K562 (cell line): ENCODE measurements around the gene LPCAT1.

Source experiments
- IRF2 ChIP-seq: sonication (generic); formaldehyde crosslinking; IDR thresholded peaks from 2 replicates; pipeline ENCODE4 v1.8.1; 2022; ENCODE audit warnings: mild to moderate bottlenecking, missing genetic modification reagents
- NBN ChIP-seq: fragments of 450-650 bp; IDR thresholded peaks from 2 replicates; pipeline ENCODE4 v1.6.1; 2016; ENCODE audit warnings: low read depth, mild to moderate bottlenecking
- TF ChIP-seq, protein P1 (sequence below), 3 experiments: IDR thresholded peaks in 2 of 3; conservative IDR thresholded peaks in 1 of 3; 2 replicates each; pipeline ENCODE4 v1.5.1; 2011 to 2012; ENCODE audit warnings: low read length in 3 of 3, mild to moderate bottlenecking in 3 of 3, control low read depth in 2 of 3, improper control_type of control experiment in 1 of 3, inconsistent platforms in 1 of 3, low read depth in 1 of 3, mixed read lengths in 1 of 3, moderate library complexity in 1 of 3; ENCODE audit not compliant: insufficient read depth in 2 of 3

DNA sequence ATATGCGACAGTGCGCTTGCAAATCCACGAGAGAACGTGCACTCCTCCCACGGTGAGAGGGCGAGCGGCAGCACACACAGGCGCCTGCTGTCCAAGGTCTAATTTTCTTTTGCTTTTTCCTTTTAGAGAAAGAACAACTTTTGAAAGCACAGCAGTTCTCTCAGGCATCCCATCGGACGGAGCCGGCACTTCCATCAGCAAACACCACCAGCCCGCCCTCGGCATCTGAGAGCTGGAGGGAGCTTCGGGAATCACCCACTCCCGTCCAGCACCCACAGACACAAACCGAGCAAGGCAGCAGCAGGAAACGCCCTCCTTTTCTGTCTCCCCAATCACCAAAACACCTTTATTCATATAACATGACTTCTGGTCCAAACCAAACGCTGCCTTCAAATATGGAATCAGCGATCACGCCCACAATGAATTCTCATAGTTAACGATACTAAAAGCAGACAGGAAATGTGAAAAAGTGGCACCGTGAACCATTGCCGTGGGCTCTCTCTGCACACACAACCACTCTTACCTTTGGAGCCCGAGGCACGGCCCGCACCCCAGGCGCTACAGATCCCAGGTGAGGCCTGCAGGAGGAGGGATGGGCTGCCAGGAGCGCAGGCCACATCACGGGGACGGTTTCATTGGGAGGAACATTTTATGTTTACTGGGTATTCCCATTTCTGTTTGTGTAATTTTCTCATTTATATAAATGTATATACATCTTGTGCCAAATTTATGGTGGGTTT lies 14.2 kb downstream of the LPCAT1 start:
- no peak for TF ChIP-seq NBN
- TF ChIP-seq IRF2 (CRISPR knock-in tag) = no peak
- TF ChIP-seq, protein P1, sequence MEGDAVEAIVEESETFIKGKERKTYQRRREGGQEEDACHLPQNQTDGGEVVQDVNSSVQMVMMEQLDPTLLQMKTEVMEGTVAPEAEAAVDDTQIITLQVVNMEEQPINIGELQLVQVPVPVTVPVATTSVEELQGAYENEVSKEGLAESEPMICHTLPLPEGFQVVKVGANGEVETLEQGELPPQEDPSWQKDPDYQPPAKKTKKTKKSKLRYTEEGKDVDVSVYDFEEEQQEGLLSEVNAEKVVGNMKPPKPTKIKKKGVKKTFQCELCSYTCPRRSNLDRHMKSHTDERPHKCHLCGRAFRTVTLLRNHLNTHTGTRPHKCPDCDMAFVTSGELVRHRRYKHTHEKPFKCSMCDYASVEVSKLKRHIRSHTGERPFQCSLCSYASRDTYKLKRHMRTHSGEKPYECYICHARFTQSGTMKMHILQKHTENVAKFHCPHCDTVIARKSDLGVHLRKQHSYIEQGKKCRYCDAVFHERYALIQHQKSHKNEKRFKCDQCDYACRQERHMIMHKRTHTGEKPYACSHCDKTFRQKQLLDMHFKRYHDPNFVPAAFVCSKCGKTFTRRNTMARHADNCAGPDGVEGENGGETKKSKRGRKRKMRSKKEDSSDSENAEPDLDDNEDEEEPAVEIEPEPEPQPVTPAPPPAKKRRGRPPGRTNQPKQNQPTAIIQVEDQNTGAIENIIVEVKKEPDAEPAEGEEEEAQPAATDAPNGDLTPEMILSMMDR (IDR thresholded peaks at IDR 0.05 in 2 of 3, conservative IDR thresholded peaks at IDR 0.05 in 1 of 3; ENCODE audit: insufficient read depth in 2 of 3, low read depth in 1 of 3, low read length in 3 of 3) = no peak
